HG03342 (cell line): Measurements from ENCODE around the gene LAMA3.
"Not testable (repeated sequence)": the region's sequence is repeated elsewhere in the genome, so short reads cannot be mapped to it uniquely, and the experiment has no call there.

Experiments used
- ATAC-seq: cut with Tn5 transposase; IDR thresholded peaks from one replicate; pipeline ENCODE4 v1.9.1; 2021; ENCODE audit warnings: mild to moderate bottlenecking, moderate library complexity; ENCODE audit not compliant: unreplicated experiment

The LAMA3 gene

DNA sequence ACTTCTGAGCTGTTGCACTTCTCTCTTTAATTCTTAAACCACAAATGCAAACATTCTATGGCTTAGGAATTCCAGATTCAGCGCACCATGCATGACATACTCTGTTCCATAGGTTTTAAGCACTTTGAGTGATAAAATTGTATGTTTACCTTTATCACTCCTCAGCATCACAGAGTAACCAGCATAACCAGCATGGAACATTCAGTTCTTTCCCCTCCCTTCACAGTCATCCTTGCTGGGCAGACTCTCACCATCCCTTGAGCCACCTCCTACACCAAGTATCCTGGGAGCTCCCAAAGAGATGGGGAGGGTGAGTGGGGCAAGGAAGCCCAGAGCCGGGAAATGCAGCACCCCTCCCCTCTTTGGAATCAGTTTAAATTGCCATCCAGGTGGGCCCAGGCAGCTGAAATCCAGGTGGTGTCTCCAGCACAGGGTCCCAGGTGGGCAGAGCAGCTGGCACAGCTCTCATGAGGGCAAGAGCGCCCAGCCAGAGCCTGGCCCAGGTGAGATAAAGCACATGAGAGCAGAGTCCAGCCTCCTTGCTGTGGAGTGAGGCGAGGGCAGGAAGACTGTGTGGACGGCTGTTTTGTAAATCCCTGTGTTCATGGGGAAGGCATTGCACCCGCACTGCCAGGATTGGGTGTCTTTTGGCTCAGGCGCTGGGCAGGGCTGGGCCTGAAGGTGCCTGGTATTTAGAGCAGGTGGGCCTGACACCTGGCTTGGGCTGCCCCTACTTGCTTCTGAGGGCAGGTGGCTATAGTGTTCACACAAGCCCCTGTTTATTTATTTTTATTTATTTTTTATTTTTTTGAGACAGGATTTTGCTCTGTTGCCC lies 36.8 kb downstream of the LAMA3 start:
- no peak for ATAC-seq

- no peak for ATAC-seq
These were observed 38.6 kb downstream of the LAMA3 start for GRCh38 chr18:23727707-23728493.

GRCh38 chr18:23730857-23731256 lies 41.6 kb downstream of the LAMA3 start:
- ATAC-seq: no peak

- no peak for ATAC-seq
These were observed 42.6 kb downstream of the LAMA3 start for GRCh38 chr18:23731861-23732260.

DNA sequence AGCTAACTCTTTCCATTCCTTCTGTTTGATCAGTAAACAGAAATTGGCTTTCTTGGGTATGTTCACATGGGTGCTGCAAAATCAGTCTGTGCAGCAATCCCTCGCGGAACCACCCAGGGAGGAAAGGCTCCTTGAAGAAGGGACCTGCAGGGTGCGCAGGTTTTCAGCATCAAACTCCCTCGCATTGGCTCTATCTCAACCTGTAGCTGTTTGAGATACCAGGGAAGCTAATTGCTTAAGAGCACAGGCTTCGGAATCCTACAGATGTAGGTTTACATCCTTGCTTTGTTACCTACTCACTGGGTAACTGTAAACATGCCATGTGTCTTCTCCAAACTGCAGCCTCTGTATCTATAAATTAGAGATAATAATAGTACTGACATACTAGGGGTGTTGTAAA lies 43.2 kb downstream of the LAMA3 start:
- no peak for ATAC-seq

- not testable (repeated sequence) for ATAC-seq
These were observed 44.0 kb downstream of the LAMA3 start for GRCh38 chr18:23733265-23733664.

- no peak for ATAC-seq
These were observed 44.6 kb downstream of the LAMA3 start for GRCh38 chr18:23733895-23734294.

DNA sequence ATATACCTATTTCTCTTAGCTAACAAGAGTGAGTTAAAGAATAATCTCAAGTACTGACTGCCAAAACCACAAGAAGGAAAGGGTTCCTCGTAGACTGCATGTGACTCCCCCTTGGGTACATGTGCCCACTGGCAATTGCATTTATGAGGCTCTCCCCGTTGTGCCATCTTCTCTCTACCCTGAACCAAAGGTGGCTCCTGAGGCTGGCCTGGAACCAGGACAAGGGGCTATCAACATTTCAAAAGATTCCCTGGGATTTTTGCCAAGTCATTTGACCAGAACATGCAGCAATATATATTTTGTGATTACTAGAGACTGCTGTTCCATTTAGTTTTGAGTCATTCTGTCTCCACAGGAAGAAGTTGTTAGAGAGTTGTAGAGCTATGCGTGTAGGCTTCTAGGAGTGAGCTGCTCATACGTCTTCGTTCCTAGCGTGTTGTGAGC lies 45.8 kb downstream of the LAMA3 start:
- peak; percentile 62 for ATAC-seq

GRCh38 chr18:23737578-23737977 lies 48.3 kb downstream of the LAMA3 start:
- ATAC-seq: no peak

DNA sequence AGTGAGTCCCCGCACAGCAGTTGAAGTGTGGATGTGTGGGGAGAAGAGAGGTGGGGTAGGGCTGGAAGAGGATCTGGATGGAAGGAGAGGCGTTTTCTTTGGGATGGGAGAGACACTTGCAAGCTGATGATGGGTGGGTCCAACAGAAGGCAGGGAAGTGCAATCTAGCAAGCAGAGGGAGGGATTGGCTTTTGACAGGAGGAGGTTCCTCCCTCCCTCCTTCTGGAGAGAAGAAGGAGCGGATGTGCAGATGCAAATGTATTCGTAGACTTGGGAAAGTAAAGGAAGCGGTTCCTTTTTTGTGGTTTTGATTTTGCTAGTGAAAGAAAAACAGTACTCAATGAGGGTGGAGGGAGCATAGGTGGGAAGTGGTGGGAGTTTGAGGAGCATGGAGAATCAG lies 48.9 kb downstream of the LAMA3 start:
- no peak for ATAC-seq

DNA sequence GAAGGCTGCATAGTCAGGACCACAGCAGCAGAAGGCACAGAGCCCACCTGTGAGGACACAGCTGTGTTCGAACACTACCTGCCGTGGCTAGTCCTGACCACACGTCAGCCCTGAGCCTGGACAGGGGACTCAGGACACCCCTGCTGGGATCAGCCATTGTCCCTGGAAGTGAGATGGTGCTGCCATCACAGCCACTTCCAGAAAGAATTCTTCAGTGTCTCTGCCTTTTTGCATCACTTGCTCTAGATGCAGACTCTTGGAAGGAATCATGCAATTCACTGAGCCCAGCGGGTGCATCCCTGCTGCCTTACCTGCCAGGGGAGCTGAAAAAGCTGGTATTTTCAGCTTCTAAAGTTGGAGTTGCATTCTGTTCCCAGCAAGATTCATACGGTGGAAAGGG lies 49.3 kb downstream of the LAMA3 start:
- no peak for ATAC-seq

DNA sequence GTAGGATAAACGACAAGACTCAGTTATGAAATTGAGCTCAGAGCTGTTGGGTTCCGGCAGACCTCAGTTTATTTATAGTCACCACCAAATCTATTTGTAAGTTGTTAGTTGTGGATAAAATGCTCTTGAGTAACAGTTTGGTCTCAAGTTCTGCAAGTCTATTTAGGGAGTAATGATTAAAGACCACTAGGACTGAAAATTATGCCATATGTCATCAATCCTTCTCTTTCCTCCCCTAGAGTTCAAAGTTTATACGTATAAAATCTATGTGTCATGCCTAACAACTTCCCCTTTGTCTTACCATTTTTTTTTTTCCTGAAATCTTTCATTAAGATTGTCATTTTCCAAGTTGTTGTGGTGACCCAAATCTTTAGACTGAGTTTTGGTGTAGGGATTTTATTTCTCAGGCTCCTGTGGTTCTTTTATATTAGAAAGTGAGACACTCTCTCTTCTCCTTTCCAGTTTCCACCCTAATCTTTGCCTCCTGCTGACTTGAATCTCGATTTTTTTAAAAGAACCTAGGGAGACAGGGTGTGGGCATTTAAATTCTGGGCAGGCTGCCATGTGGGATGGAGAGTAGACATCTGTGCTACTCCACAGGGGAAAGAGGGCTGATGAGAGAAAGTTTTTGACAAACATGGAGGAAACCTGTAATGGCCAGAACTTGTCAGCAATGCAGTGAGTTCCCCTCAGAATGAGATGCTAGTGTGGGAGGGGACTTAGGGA lies 51.0 kb downstream of the LAMA3 start:
- ATAC-seq: no peak

DNA sequence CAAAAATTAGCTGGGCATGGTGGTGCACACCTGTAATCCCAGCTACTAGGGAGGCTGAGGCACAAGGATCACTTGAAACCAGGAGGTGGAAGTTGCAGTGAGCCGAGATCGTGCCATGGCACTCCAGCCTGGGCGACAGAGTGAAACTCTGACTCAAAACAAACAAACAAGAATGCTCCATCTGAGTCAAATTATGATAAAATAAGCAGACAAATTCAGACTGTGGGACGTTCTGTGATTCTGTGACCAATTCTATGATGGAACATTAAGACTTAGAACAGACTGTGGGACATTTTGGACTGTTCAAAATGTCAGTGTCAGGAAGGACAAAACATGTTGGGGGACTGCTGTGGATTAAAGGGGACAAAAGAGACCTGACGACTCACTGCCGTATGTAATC lies 52.7 kb downstream of the LAMA3 start:
- not testable (repeated sequence) for ATAC-seq

GRCh38 chr18:23743733-23744333 lies 54.6 kb downstream of the LAMA3 start:
- no peak for ATAC-seq

DNA sequence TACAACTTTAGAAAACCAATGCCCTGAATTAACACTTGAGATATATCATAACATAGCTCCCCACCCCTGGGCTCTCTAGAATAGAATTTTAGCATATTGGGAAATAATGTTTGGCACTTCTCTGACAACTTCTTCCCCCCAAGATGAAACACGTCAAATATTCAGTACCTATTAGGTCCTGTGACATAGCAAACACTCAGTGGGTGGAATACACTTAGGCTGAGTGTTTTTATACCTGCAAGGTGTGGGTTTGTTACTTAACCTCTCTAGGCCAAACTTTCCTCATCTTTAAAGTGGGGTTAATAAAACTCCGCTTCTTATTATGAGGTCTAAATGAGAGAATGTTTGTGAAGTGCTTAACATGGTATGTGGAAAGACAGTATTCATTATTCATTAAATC lies 56.1 kb downstream of the LAMA3 start:
- no peak for ATAC-seq

DNA sequence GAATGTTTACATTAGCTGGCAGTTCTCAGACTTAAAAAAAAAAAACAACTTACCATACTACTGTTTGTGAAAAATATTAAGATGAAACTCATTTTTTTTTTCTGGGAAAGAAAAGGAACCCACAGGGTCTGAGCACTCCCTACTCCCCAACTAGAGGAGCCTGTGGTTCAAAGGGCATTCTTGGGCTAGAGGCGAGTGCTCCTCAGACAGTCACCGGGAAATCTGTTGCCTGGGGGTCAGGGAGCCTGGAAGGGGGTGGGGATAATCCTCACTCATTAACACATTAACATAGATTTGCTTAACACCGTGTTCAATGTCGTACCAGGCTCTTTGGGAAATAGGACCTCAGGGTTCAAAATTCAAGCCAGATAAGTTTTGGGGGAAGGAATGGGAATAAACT lies 57.6 kb downstream of the LAMA3 start:
- ATAC-seq: no peak

DNA sequence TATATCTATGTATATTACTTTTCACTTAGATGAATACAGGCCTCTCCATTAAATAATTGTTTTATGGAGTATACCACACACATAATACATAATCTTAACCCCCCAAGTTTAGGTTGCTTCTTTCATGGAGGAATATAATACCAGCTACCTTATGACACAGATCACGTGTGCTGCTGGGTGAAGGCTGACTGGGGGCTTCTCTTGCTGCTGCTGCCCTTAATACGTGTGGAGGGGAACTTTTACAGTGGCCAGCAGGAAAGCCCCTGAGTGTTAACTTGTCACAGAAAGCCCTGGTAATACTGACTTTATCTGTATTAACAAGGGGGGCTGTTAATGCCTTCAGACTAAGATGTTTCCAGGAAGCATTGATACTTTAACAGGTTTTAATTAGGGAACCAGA lies 63.1 kb downstream of the LAMA3 start:
- no peak for ATAC-seq

GRCh38 chr18:23752796-23753195 lies 63.5 kb downstream of the LAMA3 start:
- no peak for ATAC-seq

- ATAC-seq: no peak
These were observed 67.6 kb downstream of the LAMA3 start for GRCh38 chr18:23756590-23757436.

- ATAC-seq: no peak
These were observed 68.1 kb downstream of the LAMA3 start for GRCh38 chr18:23757437-23757733.
